T-helper 9 cell (primary cell): ENCODE data around the gene RRP8.

ENCODE experiments used
- DNase-seq: peaks from one replicate; pipeline ENCODE4 v3.0.0-alpha.2; 2020

RRP8 gene

GRCh38 chr11:6632116-6633073 lies 29.0 kb upstream of the RRP8 start:
- DNase-seq = no peak

- DNase-seq = no peak
Observed at GRCh38 chr11:6631361-6631890, 28.0 kb upstream of the RRP8 start.

- DNase-seq = no peak
Observed at GRCh38 chr11:6630632-6631291, 27.3 kb upstream of the RRP8 start.

GRCh38 chr11:6629892-6630631 lies 26.6 kb upstream of the RRP8 start:
- DNase-seq = no peak

- no peak for DNase-seq
Observed at GRCh38 chr11:6629573-6629891, 26.1 kb upstream of the RRP8 start.

GRCh38 chr11:6628526-6628925 lies 25.1 kb upstream of the RRP8 start:
- DNase-seq = no peak

- DNase-seq = no peak
Observed at GRCh38 chr11:6627762-6628241, 24.4 kb upstream of the RRP8 start.

GRCh38 chr11:6626971-6627761 lies 23.8 kb upstream of the RRP8 start:
- DNase-seq = no peak

- DNase-seq = no peak
Observed at GRCh38 chr11:6625832-6626420, 22.5 kb upstream of the RRP8 start.

GRCh38 chr11:6625156-6625831 lies 21.9 kb upstream of the RRP8 start:
- DNase-seq = no peak

- no peak for DNase-seq
Observed at GRCh38 chr11:6623391-6624363, 20.3 kb upstream of the RRP8 start.

- DNase-seq = no peak
Observed at GRCh38 chr11:6622261-6623171, 19.1 kb upstream of the RRP8 start.

GRCh38 chr11:6621711-6622211 lies 18.3 kb upstream of the RRP8 start:
- DNase-seq = no peak

GRCh38 chr11:6620636-6621035 lies 17.2 kb upstream of the RRP8 start:
- DNase-seq = no peak

GRCh38 chr11:6619004-6619745 lies 15.8 kb upstream of the RRP8 start, which contains the start of gene TPP1:
Gene TPP1 (minus strand): TSS chr11:6619422. CDS start chr11:6619400, 22 bp downstream.
- peak; percentile 80 for DNase-seq

GRCh38 chr11:6618117-6619003 lies 14.9 kb upstream of the RRP8 start:
- DNase-seq = peak; percentile 55

GRCh38 chr11:6617315-6617781 lies 13.9 kb upstream of the RRP8 start:
- no peak for DNase-seq
